Measurements from ENCODE around the gene CRB1.

DNA sequence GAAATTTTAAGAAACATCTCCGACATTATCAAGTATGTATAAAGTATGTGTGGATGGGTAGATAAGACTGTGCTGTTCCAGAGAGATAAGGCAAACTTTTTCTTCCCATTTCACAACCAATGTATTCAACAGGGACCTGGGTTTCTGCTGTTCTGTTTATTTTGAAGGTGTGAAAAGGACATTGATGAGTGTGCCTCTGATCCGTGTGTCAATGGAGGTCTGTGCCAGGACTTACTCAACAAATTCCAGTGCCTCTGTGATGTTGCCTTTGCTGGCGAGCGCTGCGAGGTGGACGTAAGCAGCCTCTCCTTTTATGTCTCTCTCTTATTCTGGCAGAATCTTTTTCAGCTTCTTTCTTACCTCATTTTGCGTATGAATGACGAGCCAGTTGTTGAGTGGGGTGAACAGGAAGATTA is 174.0 kb downstream of the CRB1 start:
- TF ChIP-seq, protein P1, sequence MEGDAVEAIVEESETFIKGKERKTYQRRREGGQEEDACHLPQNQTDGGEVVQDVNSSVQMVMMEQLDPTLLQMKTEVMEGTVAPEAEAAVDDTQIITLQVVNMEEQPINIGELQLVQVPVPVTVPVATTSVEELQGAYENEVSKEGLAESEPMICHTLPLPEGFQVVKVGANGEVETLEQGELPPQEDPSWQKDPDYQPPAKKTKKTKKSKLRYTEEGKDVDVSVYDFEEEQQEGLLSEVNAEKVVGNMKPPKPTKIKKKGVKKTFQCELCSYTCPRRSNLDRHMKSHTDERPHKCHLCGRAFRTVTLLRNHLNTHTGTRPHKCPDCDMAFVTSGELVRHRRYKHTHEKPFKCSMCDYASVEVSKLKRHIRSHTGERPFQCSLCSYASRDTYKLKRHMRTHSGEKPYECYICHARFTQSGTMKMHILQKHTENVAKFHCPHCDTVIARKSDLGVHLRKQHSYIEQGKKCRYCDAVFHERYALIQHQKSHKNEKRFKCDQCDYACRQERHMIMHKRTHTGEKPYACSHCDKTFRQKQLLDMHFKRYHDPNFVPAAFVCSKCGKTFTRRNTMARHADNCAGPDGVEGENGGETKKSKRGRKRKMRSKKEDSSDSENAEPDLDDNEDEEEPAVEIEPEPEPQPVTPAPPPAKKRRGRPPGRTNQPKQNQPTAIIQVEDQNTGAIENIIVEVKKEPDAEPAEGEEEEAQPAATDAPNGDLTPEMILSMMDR (conservative IDR thresholded peaks at IDR 0.05; ENCODE audit: low read depth in 2 of 2): no peak
- TF ChIP-seq POLR2AphosphoS5 (IDR thresholded peaks at IDR 0.05; ENCODE audit: low read depth) (no peak), EZH2phosphoT487 (IDR thresholded peaks at IDR 0.05; ENCODE audit: unreplicated experiment) (no peak), JUNB (IDR thresholded peaks at IDR 0.05; ENCODE audit: unreplicated experiment) (no peak), EZH2 (IDR thresholded peaks at IDR 0.05; ENCODE audit: low read depth, unreplicated experiment) (no peak), CREB1 (CRISPR knock-in tag; IDR thresholded peaks at IDR 0.05; ENCODE audit: low read depth) (peak; percentile 48; the same call in 1 of the 2 replicates), ZNF114 (CRISPR knock-in tag; IDR thresholded peaks at IDR 0.05) (no peak), NANOG (IDR thresholded peaks at IDR 0.05; ENCODE audit: borderline replicate concordance) (0 out of 2 replicates have a peak, but pooled peaks have one; percentile 34), STAT1 (IDR thresholded peaks at IDR 0.05; ENCODE audit: unreplicated experiment) (no peak), ZNF331 (CRISPR knock-in tag; IDR thresholded peaks at IDR 0.05; ENCODE audit: low read depth) (no peak)
- TF ChIP-seq, protein P2, sequence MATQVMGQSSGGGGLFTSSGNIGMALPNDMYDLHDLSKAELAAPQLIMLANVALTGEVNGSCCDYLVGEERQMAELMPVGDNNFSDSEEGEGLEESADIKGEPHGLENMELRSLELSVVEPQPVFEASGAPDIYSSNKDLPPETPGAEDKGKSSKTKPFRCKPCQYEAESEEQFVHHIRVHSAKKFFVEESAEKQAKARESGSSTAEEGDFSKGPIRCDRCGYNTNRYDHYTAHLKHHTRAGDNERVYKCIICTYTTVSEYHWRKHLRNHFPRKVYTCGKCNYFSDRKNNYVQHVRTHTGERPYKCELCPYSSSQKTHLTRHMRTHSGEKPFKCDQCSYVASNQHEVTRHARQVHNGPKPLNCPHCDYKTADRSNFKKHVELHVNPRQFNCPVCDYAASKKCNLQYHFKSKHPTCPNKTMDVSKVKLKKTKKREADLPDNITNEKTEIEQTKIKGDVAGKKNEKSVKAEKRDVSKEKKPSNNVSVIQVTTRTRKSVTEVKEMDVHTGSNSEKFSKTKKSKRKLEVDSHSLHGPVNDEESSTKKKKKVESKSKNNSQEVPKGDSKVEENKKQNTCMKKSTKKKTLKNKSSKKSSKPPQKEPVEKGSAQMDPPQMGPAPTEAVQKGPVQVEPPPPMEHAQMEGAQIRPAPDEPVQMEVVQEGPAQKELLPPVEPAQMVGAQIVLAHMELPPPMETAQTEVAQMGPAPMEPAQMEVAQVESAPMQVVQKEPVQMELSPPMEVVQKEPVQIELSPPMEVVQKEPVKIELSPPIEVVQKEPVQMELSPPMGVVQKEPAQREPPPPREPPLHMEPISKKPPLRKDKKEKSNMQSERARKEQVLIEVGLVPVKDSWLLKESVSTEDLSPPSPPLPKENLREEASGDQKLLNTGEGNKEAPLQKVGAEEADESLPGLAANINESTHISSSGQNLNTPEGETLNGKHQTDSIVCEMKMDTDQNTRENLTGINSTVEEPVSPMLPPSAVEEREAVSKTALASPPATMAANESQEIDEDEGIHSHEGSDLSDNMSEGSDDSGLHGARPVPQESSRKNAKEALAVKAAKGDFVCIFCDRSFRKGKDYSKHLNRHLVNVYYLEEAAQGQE (IDR thresholded peaks at IDR 0.05; ENCODE audit: unreplicated experiment): no peak
- TF ChIP-seq, protein P3, sequence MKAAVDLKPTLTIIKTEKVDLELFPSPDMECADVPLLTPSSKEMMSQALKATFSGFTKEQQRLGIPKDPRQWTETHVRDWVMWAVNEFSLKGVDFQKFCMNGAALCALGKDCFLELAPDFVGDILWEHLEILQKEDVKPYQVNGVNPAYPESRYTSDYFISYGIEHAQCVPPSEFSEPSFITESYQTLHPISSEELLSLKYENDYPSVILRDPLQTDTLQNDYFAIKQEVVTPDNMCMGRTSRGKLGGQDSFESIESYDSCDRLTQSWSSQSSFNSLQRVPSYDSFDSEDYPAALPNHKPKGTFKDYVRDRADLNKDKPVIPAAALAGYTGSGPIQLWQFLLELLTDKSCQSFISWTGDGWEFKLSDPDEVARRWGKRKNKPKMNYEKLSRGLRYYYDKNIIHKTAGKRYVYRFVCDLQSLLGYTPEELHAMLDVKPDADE (IDR thresholded peaks at IDR 0.05): no peak
